Neural progenitor cell (in vitro differentiated cells): Measurements from ENCODE around the gene RAE1.

Source experiments
- CTCF ChIP-seq: fragments of 200-600 bp; sonication (generic); IDR thresholded peaks from 2 replicates; pipeline ENCODE4 v1.5.1; 2017; ENCODE audit warnings: antibody characterized with exemption, mild to moderate bottlenecking
- EZH2 ChIP-seq: fragments of 200-600 bp; sonication (generic); IDR thresholded peaks from 2 replicates; pipeline ENCODE4 v1.6.1; 2017; ENCODE audit warnings: antibody characterized with exemption, mild to moderate bottlenecking, moderate library complexity
- EZH2phosphoT487 ChIP-seq: fragments of 200-600 bp; sonication (generic); IDR thresholded peaks from 2 replicates; pipeline ENCODE4 v1.6.1; 2017; ENCODE audit warnings: antibody characterized with exemption

GRCh38 chr20:57378107-57378506 lies 27.1 kb downstream of the RAE1 start:
- TF ChIP-seq CTCF (no peak), EZH2 (no peak), EZH2phosphoT487 (no peak)
